HG02885 (cell line): ENCODE results near the gene C16orf96.

Experiments used
- ATAC-seq: cut with Tn5 transposase; IDR thresholded peaks from one replicate; pipeline ENCODE4 v1.9.1; 2021; ENCODE audit warnings: mild to moderate bottlenecking; ENCODE audit not compliant: unreplicated experiment, poor library complexity

C16orf96 gene

DNA sequence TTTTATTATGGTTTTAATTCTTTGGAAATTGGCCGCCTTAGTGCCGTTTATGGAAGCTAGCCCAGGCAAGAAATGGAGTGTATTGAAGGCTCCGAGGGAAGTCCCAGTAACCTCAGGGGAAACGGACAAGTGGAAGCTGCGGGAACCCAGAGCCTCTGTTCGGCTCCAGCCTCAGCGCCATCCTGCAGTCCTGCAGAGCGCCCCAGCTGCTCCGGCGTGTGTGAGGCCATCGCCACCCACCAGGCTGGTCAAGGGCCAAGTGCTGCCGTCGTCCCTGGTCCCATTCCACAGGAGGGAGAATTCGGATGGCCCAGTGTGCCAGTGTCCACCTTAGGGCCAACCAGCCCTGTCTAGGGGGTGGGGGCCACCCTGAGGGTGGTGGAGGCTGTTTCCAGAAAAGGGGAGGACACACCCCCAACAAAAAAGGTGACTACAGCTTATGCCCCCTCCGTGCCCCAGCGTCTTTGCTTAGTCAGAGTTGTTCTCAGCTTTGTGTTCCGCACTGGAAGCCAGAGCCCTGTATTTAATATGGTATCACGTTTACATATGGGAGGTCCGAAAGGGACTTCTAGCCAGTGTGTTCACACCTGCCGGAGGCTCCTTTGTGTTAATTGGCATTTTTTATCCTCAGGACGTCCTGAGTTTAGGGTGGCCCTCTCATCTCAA is 81.5 kb downstream of the C16orf96 start:
- no peak for ATAC-seq

DNA sequence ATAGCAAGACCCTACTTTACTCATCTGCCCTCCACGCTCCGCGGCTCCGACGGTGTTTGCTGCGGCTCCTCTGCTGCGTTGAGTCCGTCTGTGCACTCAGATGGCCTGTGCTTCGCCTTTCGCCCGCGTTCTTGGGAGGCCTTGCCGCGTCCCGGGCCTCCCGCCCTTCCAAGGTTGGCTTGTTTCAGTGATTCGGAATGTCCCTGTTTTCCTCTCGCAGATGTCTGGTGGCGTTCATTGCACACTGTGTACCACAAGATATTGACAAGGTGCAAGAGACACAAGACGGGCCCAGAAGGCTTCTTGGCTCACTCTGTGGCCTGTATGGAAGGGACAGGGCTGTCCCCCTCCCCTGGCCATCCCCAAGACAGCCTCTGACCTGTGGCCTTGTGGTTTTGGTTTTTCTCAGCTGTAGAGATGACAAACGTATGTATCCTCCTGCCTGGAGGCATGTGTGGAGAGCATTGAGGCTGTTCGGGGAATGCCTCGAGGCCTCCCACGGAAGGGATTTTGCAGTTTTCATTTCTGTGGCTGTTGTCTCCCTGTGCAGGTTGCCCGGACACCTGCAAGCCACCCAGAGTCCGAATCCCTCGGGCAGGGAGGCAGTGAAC is 83.9 kb downstream of the C16orf96 start:
- ATAC-seq: no peak

DNA sequence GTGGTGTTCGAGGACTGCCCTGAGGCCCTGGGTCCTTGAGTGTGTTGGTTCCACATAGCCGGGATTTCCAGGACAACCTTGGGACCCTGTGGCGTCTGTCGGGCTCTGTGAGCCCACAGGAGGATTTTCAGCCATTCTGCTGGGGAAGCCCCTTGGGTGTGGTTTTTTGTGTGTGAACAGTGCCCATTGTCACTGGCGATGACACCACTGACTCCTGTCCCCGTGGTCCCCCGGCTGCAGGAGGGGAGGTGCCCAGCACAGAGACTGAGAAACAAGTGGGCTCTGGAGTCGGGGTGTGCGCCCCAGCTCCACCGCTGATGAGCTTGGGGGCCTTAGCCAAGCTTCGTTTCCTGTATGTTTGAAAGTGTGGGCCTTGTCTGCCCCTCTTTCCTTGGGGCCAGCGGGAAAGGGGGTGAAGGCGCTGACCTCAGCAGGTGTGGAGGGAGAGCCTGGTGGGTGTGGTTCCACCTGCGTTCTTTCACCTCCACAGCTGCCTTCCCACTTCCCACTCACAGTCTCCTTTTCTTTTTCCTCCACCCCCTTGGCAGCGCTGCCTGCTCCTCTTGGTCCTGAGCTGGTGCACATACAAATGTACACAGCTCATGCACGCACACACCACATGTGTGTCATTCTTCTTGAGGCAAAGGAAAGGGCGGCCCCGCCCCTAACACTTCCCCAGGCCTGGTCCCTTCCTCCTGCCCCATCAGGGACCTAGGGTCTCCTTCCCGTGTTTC is 84.6 kb downstream of the C16orf96 start:
- no peak for ATAC-seq

DNA sequence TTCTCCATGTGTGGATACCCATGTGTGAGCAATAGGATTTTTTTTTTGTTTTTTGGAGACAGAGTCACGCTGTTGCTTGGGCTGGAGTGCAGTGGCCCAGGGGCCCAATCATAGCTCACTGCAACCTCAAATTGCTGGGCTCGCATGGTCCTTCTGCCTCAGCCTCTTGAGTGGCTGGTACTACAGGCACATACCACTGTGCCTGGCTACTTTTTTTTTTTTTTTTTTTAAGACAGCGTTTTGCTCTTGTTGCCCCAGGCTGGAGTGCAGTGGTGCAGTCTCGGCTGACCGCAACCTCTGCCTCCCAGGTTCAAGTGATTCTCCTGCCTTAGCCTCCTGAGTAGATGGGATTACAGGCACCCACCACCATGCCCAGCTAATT is 85.2 kb downstream of the C16orf96 start:
- no peak for ATAC-seq

DNA sequence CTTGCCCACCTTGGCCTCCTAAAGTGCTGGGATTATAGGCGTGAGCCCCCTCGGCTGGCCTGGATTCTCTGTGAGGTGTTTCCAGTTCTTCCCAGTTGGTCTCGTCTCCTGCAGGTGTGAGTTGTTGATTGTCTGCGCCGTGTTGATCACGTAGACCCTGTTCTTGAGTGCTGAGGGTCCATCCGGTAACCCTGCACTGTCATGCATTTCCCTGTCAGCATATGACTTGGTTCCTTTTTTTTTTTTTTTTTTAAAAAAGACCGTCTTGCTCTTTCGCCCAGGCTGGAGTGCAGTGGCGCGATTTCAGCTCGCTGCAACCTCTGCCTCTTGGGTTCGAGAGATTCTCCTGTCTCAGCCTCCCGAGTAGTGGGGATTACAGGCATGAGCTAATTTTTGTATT is 85.8 kb downstream of the C16orf96 start:
- no peak for ATAC-seq

DNA sequence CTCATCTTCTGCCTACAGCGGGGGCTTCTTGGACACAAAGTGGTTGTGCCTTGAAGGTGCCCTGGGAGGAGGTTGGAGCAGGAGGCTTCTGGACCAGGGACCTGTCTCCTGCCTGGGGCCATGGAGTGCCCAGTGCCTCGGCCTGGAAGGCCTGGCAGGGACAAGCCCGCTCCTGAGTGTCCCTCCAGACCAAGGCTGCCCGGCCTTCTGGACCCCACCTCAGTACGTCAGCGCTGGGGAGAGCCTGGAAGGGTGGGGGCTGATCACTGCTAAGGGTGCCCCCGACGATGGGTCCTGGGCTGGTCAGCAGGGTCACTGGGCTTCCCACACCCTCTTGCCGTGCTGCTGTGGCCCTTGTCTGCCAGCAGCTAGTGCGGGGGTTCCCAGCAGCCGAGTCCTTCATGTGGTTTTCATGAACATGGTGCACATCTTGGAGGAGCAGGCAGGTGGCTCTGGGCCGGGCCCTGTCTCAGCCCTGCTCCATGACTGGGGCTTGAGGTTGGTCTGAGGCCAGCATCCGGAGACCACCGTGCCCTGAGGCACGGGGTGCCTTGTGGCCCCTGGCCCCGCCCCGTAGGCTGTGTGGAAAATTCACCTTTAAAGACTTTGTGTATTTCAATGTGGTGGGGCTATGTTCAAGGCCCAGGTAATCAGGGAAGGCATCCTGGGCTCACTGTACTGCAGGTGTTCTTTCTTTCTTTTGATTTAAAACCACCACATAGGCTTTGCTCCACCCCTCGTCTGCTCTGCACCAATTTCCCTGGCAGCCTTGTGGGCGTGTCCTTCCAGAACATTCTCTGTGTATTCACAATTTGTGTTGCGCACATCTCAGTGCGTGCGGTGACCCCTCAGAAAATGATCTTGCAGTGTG is 90.9 kb downstream of the C16orf96 start:
- ATAC-seq: no peak

DNA sequence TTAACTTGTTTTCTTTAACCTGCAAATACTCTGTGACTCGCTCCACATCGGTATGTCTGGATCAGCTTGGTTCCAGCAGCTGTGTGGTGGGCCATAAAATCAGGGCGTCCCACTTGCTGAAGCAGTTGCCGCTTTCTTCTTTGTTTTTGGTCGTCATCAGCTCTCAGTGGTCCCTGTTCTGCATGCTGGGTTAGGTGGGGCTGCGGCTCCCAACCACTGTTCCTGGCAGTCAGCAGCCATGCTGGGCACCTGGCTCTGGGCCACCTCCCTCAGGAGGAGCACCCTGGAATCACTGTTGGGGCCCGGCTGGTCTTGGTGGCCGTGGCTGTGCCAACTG is 91.5 kb downstream of the C16orf96 start:
- no peak for ATAC-seq

DNA sequence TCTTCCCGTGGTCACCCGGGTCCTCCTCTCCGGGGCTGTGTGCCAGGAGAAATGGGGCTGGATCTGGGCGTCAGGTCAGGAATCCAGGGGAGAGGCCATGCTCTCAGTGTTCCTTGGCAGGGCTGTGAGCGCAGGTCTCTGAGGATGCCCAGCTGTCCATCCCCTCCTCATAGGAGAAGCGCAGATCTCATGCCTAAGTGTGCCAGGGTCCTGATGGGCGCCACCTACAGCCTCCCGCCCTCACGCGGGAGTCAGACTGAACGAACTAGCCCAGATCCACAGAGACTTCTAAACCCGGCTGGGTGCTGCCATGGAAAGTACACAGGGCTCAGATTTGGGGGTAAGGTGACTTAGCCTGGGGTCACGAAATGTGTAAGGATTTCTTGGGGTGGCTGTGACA is 92.8 kb downstream of the C16orf96 start:
- no peak for ATAC-seq

DNA sequence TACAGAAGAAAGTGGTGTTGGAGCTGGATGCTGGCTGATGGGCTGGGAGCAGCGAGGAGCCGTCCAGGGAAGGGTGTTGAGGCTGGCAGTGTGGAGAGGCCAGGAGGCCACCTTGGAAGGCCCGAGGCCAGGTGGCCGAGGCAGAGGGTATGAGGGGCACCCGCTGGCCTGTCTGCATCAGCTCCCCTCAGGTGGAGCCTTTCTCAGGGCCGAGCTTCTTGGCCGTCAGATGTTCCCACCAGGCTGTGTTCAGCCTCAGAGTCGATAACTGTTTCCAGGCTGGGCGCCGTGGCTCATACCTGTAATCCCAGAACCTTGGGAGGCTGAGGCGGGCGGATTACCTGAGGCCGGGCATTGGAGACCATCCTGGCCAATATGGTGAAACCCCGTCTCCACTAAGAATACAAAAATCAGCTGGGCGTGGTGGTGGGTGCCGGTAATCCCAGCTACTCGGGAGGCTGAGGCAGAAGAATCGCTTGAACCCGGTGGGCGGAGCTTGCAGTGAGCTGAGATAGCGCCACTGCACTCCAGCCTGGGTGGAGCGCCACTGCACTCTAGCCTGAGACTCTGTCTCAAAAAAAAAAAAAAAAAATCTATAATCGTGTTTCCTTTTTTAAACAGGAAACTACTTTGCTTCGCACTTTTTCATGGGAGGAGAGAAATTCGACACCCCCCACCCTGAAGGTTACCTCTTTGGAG is 93.8 kb downstream of the C16orf96 start:
- no peak for ATAC-seq
